ENCODE results near the gene NFAM1.

Gene NFAM1

GRCh38 chr22:42356533-42356932, 75.7 kb downstream of the NFAM1 start:
- no peak for DNase-seq

DNA sequence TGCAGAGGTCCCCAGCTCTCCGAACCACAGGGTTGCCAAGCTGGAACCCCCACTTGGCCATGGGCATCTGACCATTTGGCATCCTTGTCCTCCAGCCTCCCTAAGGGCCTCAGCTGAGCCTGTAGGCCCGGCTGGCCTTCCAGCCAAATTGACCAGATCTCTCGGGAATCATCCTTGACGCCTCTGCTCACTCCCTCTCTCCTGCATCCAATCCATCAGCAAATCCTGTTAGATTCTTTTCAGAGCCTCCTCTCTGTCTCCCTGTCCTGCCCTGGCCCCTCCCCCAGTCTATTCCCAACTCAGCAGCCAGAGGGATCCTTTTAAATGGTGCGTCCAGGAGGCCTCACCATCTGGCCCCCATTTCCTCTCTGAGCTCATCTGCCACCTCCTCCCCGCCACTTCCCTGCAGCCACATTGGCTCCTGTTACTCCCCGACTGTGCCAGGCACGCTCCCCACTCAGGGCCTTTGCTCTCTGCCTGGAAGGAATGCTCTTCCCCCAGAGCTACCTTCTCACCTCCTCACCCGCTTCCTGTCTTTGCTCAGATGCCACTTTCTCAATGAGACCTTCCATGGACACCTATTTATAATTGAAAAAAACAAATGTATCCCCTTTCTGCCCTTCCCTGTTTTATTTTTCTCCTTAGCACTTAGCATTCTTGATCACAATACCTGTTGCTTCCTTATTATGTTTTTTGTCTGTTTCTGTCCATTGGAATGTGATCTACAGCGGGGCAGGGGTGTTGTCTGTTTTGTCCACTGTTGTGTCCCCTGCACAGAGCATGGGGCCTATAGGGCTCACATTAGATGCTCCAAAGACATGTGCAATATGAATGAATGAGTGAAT, 78.1 kb downstream of the NFAM1 start:
- DNase-seq, result no peak

GRCh38 chr22:42350373-42350772, 81.8 kb downstream of the NFAM1 start:
- no peak for DNase-seq

DNA sequence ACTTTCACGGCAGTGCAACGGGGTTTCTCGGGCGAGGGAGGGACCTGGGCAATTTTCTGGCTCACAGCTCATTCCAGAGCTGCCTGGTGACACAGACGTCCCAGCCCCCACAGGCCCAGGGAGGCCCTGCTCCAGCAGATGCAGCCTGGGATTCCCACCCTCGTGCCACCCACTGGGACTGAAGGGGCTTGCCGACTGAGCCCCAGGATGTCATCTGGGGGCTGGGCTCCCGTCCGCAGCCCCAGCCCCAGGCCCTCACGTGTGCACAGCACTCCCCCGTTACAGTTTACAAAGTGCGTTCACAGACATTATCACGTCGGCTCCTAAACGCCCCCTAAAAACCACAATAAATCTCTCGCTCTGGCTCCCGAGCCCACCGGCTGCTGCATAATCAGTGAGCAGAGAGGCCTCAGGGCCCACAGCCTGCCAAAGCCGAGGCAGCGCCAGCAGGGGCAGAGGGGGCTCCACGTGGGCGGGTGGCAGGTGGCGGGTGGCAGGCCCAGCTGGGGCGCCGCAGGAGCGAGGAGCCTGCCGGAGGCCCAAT, 84.8 kb downstream of the NFAM1 start:
- DNase-seq, result no peak

DNA sequence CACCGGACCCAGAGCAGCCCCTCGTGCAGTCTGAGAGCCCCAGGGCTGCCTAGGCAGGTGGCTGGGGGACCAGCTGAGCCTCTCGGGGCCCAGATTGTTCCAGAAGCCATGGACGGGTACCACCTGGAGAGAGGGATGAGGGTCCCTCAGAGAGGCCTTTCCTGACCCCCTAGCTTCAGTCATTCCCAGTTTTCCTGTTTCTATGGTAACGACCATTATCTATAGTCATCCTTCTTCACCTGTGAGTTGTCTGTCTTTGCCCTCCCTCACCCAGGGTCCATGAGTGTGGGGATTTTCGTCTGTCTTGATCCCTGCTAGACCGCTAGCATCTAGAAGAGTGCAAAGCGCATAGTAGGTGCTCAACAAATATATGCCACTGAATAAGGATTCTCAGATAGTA, 85.5 kb downstream of the NFAM1 start:
- DNase-seq, result no peak

- DNase-seq, result no peak
Observed at GRCh38 chr22:42345458-42345857, 86.7 kb downstream of the NFAM1 start.

GRCh38 chr22:42344361-42344905, 87.8 kb downstream of the NFAM1 start:
- no peak for DNase-seq

GRCh38 chr22:42343531-42344081, 88.6 kb downstream of the NFAM1 start:
- DNase-seq, result peak; percentile 38

- DNase-seq, result peak; percentile 23
Observed at GRCh38 chr22:42343121-42343454, 89.1 kb downstream of the NFAM1 start.

DNA sequence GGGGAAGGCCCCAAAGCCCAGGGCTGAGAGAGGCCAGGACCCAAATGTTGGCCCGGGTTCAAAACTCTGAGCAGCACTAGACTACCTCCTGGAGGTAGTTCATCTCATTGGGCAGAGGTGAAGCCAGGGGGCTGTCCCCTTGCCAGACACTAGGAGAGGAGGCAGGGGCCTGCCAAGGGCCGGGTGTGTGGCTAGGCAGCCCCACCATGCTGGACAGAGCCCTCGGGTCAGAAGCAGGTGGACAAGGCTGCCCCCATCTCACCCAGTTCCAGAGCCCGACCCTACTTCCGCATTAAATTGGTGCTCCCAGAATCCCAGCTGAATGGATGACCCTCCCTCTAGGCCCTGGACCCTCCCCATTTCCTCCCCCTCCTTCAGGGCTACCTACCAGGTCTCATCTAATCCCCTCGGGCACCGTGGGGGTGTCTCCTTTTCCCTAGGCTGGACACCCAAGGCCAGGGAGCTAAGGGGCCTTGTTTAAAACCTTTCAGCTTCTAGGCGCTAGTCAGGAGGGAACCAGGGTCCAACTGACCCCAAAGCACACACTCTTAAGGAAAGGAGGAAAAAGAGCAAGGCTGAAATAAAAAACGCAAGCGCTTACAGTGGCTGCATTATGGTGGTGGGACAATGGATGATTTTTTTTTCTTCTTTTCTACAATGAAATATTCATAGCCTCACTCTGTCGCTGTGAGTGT, 89.6 kb downstream of the NFAM1 start:
- DNase-seq, result no peak

DNA sequence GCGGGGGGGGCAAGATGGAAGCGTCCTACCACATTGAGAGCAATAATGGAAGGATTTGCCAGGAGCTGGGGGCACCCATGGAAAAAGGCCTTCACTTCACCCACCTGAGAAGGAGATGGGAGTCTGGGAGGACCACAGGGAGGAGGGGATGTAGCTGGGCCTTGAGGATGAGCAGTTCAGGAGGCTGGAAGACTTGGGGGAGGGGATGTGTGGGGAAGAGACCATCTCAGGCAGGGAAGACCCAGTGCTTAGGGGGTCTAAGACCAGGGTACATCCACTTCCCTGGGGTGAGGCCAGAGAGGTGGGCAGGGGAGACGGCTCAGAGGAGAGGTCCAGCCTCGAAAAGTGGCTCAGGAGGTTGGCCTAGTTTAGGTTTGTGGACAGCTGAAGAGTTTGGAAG, 90.4 kb downstream of the NFAM1 start:
- no peak for DNase-seq

DNA sequence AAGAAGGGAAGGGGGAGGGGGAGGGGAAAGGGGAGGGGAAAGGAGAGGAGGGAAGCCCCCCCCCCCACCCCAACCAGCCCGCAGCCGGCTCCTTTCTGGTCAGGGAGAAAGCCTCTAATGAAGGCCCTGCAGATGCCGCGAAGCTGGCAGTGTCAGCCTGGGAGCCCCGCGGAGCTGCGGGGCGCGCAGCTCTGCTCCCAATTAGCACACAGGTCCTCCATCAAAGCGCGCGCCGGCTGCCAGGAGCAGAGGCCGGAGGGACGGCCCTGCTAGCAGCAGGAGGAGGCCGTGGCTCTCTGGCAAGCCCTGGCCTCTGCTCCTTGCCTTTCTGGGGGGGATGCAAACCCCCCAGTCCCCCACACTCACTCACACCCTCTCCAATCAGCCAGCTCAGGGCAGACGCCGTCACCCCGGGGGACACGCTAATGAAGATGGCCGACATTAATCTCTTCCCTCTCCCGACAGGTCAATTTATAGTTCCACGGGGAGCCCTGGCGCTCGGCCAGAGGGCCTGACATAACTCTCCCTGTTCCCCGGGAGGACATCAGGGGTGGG, 91.3 kb downstream of the NFAM1 start:
- peak; percentile 61 for DNase-seq

GRCh38 chr22:42340150-42340549, 92.1 kb downstream of the NFAM1 start:
- no peak for DNase-seq

- DNase-seq, result no peak
Observed at GRCh38 chr22:42338479-42338878, 93.7 kb downstream of the NFAM1 start.

DNA sequence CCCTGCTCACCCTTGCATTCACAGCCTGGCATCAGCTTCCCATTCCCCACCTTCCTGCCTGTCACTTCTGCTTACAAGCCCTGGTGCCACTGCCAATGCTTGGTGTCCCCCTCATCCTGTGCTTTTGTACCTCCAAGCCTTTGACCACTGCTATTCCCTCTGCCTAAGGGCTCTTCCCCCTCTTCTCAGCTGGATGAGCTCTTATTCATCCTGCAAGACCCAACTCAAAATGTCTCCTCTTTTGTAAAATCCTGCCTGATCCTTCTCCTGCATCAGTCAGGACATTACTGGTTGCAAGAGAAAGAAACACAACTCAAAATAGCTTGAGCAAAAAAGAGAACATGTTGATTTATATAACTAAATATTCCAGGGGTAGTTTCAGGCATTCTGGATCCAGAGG, 94.8 kb downstream of the NFAM1 start:
- no peak for DNase-seq

GRCh38 chr22:42336527-42337227, 95.5 kb downstream of the NFAM1 start:
- DNase-seq, result no peak

- DNase-seq, result no peak
Observed at GRCh38 chr22:42335839-42336378, 96.3 kb downstream of the NFAM1 start.

GRCh38 chr22:42334875-42335512, 97.2 kb downstream of the NFAM1 start:
- DNase-seq, result no peak

- no peak for DNase-seq
Observed at GRCh38 chr22:42333544-42333943, 98.7 kb downstream of the NFAM1 start.

DNA sequence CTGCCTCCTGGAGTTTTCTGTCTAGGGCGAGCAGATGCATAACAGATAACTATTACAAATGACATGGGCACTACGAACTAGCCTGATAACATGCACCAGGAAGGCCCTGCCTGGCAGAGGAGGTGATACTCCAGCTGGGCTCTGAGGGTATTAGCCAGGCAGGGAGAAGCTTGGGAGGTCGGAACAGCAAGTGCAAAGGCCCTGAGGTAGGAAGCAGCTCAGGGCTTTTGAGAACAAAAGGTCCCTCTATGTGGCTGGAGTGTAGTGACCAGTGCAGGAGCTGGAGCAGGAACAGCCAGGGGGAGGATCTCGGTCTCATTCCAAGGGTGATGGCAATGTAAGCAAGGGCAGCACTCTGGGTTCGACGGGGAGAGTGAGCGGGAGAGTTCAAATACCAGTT, 100.1 kb downstream of the NFAM1 start:
- DNase-seq, result no peak

DNA sequence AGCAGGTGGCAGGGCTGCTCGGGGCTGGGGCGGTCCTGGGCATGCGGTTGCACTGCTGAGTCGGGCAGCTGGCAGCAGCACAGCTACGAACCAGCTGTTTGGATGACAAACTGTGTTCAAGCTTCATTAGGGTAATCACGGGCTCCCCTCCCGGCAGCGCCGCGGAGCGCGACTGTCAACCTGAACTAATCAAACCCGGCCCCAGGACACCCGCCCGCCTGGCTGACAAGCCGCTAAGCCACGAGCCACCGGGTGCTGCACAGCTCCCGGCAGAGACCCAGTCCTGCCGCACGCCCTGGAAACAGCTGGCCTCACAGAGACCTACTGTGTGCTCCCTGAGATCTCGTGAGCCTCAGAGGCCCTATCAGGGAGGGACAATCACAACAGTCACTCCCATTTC, 101.2 kb downstream of the NFAM1 start:
- DNase-seq, result peak; percentile 56

Data from NCI-H1105 treated with DMSO at 0.1 percent for 48 hours (cell line).